C4-2B (cell line): ENCODE data around the gene AKAP12.

Experiments
- H3K27ac ChIP-seq: fragments of 450-650 bp; 2 replicates; pipeline ENCODE4 v1.5.1; 2017
- ZFX ChIP-seq: fragments of 450-650 bp; IDR thresholded peaks from 2 replicates; pipeline ENCODE4 v1.6.1; 2017
- TF ChIP-seq, protein P1 (sequence below): fragments of 450-650 bp; conservative IDR thresholded peaks from 2 replicates; pipeline ENCODE4 v1.5.1; 2017; ENCODE audit warnings: mild to moderate bottlenecking

The AKAP12 gene

DNA sequence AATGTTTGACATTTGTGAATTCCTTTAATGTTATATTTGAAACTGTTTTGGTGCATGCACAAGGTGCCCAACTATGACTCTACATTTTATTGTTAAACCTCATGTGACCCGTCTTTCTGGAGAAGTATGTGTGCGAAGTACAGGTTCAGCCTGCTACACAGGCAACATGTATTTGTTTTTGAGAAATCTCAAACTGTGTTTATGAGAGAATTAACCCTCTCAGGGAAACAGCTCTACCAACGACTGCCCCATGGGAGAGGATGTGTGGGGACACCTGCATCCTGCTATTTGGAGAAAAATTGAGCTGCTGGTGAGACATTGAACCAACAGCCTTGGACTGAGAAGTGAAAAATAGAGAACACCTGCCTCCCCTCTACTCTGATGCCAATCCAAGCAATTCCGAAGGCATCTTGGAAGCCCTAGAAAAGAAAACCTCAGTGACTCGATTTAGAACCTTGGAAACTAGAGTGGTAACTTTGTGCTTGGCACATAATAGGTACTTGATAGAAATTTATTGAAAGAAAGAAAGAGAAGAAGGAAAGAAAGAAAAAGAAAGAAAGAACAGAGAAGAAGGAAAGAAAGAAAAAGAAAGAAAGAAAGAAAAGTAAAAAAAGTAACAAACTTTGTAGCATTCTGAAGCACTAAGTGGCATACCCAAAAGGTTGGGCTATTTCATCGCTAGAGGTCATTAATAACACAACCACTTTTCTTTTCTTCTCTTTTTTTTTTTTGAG, 2.9 kb upstream of the AKAP12 start:
- TF ChIP-seq, protein P1, sequence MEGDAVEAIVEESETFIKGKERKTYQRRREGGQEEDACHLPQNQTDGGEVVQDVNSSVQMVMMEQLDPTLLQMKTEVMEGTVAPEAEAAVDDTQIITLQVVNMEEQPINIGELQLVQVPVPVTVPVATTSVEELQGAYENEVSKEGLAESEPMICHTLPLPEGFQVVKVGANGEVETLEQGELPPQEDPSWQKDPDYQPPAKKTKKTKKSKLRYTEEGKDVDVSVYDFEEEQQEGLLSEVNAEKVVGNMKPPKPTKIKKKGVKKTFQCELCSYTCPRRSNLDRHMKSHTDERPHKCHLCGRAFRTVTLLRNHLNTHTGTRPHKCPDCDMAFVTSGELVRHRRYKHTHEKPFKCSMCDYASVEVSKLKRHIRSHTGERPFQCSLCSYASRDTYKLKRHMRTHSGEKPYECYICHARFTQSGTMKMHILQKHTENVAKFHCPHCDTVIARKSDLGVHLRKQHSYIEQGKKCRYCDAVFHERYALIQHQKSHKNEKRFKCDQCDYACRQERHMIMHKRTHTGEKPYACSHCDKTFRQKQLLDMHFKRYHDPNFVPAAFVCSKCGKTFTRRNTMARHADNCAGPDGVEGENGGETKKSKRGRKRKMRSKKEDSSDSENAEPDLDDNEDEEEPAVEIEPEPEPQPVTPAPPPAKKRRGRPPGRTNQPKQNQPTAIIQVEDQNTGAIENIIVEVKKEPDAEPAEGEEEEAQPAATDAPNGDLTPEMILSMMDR = no peak
- no peak for TF ChIP-seq ZFX
- no peak overlapping the region for H3K27ac ChIP-seq

DNA sequence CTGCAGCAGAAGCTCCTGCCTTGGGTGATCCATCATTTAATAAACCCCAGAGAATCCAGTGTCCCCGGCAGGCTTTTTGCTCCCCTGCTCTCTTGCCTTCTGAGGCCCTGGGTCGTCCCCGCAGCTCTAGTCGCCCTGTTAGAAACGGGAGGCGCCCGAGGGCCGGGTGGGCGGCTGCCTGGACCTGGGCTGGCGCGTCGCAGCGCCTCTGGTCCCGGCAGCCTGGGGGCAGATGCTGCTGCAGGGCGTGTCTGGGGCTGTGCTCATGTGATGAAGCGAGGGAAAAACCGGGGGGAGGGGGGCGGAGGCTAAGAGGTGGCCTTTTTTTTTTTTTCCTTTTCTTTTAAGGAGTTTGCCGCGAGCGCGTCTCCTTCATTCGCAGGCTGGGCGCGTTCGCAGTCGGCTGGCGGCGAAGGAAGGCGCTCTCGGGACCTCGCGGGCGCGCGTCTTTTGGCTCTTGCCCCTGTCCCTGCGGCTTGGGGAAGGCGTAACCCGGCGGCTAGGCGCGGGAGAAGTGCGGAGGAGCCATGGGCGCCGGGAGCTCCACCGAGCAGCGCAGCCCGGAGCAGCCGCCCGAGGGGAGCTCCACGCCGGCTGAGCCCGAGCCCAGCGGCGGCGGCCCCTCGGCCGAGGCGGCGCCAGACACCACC, 394 bp downstream of the AKAP12 start:
- TF ChIP-seq, protein P1 = no peak
- TF ChIP-seq ZFX = no peak
- no peak overlapping the region for H3K27ac ChIP-seq

DNA sequence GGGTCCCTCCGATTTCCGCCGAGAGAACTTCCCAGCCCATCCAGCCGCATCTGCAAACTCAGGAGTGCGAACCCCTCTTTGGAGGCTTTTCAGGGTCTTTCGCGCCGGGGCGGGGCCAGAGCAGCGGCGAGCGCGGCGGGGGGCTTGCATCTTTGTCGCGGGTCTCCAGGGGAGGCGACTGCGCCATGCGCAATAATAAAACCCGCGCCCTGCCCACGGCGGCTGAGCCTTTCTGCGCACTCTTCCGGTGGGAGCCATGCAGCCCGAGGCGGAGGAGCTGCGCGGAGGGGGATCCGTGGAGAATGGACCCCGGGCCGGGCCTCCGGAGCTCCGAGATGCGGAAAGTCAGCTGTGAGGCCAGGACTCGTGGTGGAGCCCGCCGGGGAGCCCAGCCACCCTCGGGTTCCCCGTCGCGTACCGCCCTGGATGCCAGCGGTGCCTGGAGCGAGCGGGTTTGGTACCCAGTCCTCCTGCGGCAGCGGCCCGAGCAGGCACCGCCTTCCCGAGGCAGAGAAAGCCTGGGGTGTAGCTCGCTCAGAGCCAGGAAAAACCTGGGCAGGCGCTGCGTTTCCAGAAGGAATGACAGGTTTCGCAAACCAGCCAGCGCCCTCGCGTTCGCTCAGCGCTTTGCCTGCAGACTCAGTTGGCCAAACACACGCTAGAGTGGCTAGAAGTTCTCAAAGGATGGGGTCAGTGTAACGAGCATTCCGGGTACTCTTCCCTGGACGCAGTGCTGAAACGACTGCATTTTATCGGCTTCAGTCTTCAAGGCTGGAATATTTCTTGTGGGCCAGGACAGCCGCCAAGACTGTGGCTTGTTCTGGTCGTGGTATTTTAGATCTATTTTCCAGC, 1.2 kb downstream of the AKAP12 start:
- H3K27ac ChIP-seq = no peak overlapping the region
- TF ChIP-seq, protein P1 = no peak
- TF ChIP-seq ZFX = no peak

DNA sequence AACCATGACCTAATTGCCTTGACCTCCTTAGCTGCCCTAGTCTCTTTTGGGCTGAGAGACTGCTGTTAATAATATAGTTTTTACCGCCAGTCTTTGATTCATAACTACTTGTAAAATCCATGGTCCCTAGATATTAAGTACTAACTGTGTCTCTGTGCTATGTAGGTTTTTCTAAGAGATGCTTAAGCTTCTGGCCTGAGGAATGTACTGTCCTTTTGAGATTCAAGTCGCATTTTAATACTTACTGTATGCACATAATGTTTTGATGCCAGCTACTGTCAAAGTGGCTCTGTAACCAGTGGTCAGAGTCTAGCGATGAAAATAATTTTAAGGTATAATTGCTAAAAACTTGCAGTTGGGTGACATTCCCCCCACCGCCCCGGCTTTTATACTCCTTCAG, 2.1 kb downstream of the AKAP12 start:
- no peak for TF ChIP-seq ZFX
- TF ChIP-seq, protein P1 = no peak
- H3K27ac ChIP-seq = no peak overlapping the region

DNA sequence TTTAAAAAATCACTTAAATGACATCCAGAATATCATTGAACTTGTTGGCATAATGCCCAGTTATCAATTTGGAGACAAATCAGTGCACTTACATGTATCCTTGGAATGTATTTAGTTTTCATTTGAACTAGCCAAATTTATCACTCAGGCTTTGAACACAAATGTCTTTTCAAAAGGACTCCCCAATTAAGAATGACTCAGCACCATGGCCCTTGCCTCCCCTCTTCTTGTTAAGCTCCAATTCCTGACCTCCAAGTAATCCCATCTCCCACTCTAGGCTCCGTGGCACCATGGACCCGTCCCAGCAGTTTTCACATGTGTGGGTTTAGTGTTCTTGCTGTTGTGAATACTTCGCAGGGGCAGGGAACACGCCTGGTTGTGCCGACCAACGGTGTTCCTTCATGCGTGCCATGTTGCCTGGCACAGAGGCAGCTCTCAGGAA, 2.7 kb downstream of the AKAP12 start:
- H3K27ac ChIP-seq = no peak overlapping the region
- no peak for TF ChIP-seq ZFX
- TF ChIP-seq, protein P1 = no peak

DNA sequence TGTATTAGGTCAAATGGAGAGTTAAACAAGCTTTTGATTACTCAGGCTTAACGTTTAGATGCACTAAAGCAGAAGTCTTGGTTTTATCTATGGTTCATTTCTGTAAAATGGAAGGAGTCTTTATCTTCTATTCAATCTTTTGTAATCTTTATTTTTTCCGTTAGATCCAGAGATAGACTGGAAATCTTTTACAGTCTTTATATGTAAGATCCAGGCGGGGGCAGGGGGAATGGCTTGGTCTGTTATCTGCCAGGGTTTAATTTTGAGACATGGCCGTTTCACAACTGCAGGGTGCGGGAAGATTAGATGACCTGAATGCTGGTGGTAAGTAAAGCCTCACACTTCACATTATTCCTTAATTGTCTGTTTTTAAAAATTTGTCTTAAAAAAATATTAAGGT, 3.7 kb downstream of the AKAP12 start:
- H3K27ac ChIP-seq = no peak overlapping the region

More for the DNA sequence above, 3.7 kb downstream of the AKAP12 start:
- no peak for TF ChIP-seq ZFX
- TF ChIP-seq, protein P1 = no peak
